ENCODE data around the gene SLC18B1.

- TF ChIP-seq CTCF (IDR thresholded peaks at IDR 0.05), result no peak
- TF ChIP-seq POLR2A (IDR thresholded peaks at IDR 0.05), result no peak
Measured at GRCh38 chr6:132733814-132734213, 64.6 kb downstream of the SLC18B1 start.
